SK-MEL-5 (cell line): ENCODE measurements around the gene GOLGA6L2. TPM values are rescaled to one million over a fixed set of nuclear protein-coding genes. Genes with fewer than 3 reads are reported as not detected.
A peak's percentile ranks its signal among the peaks of the same experiment; 100 is the strongest.
"Not testable (repeated sequence)": the region's sequence is repeated elsewhere in the genome, so short reads cannot be mapped to it uniquely, and the experiment has no call there.

Experiments used
- DNase-seq: peaks from one replicate; pipeline ENCODE4 v3.0.0-alpha.2; 2016; ENCODE audit warnings: low read depth, low spot score
- in situ Hi-C: cut with HindIII; loops from 2 replicates; pipeline ENCODE4 v1.10.0; 2016; ENCODE audit warnings: low sequenced_read_pairs, high pct_unique_total_duplicates, low pct_unique_long_range_greater_than_20kb
- total RNA-seq: library from RNA; depleted of rRNA; stranded (reverse); fragments of >200 nt; shearing (Covaris generic); gene quantifications from 2 replicates; pipeline ENCODE4 v1.2.3, GENCODE V29; 2014; rRNA removed

The GOLGA6L2 gene
- total RNA-seq, 1 experiment from 2014 or later = not detected

GRCh38 chr15:23402544-23402943, 44.5 kb downstream of the GOLGA6L2 start:
- DNase-seq = peak; percentile 18
- in situ Hi-C loops = no loop called here

GRCh38 chr15:23402140-23402539, 44.9 kb downstream of the GOLGA6L2 start:
- in situ Hi-C loops = no loop called here
- DNase-seq = no peak

- in situ Hi-C loops = no loop called here
- no peak for DNase-seq
Observed at GRCh38 chr15:23401627-23402026, 45.4 kb downstream of the GOLGA6L2 start.

- DNase-seq, in situ Hi-C loops: not testable (repeated sequence)
Observed at GRCh38 chr15:23399207-23399606, 47.8 kb downstream of the GOLGA6L2 start.

GRCh38 chr15:23398357-23398756, 48.7 kb downstream of the GOLGA6L2 start:
- DNase-seq, in situ Hi-C loops: not testable (repeated sequence)

- DNase-seq = no peak
- in situ Hi-C loops = no loop called here
Observed at GRCh38 chr15:23397779-23398178, 49.3 kb downstream of the GOLGA6L2 start.

- in situ Hi-C loops = no loop called here
- no peak for DNase-seq
Observed at GRCh38 chr15:23395832-23396231, 51.2 kb downstream of the GOLGA6L2 start.

GRCh38 chr15:23395030-23395692, 51.9 kb downstream of the GOLGA6L2 start:
- in situ Hi-C loops = no loop called here
- DNase-seq = no peak

Other genes with a start within 250 kb of the GOLGA6L2 start
- gene GOLGA6L26, start 113.0 kb downstream of the GOLGA6L2 start, total RNA-seq = not detected in 2 replicates
- gene GOLGA8S, start 92.5 kb downstream of the GOLGA6L2 start, total RNA-seq = not detected in 2 replicates
- gene MKRN3, start 118.4 kb upstream of the GOLGA6L2 start, total RNA-seq = not detected in 2 replicates
- gene MAGEL2, start 200.6 kb upstream of the GOLGA6L2 start, total RNA-seq = 0.88 and 0.95 TPM in 2 replicates
- gene NDN, start 240.1 kb upstream of the GOLGA6L2 start, total RNA-seq = 29.9 and 39.3 TPM in 2 replicates